ENCODE results near the gene WDR27.

- TF ChIP-seq CTCF (IDR thresholded peaks at IDR 0.05) (no peak), POLR2A (IDR thresholded peaks at IDR 0.05) (no peak)
Observed at GRCh38 chr6:169591616-169592015, 110.2 kb downstream of the WDR27 start.
